ENCODE results near the gene CORO2B.

DNA sequence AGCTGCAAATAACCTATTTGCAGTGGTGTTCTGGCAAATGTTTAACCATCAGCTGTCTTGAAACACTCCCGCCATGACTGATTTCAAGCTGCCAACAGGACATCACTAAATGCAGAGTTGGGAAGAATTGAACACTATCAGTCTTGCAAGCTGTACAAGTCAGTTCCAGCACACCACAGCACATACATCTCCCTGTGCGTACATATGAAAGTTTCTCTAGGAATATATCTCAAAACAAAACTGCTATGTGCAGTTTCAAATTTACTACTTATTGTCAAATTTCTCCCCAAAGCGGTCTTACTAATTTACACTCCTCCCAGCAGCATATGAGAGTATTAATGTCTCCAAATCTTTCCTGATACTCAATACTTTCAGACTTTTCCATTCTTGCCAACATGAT is 30.4 kb upstream of the CORO2B start:
- TF ChIP-seq, protein P1, sequence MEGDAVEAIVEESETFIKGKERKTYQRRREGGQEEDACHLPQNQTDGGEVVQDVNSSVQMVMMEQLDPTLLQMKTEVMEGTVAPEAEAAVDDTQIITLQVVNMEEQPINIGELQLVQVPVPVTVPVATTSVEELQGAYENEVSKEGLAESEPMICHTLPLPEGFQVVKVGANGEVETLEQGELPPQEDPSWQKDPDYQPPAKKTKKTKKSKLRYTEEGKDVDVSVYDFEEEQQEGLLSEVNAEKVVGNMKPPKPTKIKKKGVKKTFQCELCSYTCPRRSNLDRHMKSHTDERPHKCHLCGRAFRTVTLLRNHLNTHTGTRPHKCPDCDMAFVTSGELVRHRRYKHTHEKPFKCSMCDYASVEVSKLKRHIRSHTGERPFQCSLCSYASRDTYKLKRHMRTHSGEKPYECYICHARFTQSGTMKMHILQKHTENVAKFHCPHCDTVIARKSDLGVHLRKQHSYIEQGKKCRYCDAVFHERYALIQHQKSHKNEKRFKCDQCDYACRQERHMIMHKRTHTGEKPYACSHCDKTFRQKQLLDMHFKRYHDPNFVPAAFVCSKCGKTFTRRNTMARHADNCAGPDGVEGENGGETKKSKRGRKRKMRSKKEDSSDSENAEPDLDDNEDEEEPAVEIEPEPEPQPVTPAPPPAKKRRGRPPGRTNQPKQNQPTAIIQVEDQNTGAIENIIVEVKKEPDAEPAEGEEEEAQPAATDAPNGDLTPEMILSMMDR (IDR thresholded peaks at IDR 0.05) = no peak
- no peak for TF ChIP-seq POLR2A (IDR thresholded peaks at IDR 0.05)

All from uterus (tissue), 2 donors.